Activated CD4-positive, alpha-beta T cell treated with anti-CD3 and anti-CD28 coated beads, Interleukin-10, Interleukin-2, amounts not matched to agents 100 ng/mL and 50 ng/mL, durations not matched to agents 16 hours and 8 hours (primary cell): ENCODE measurements around the gene CMSS1.
"Not testable (repeated sequence)": the region's sequence is repeated elsewhere in the genome, so short reads cannot be mapped to it uniquely, and the experiment has no call there.

Experiments
- DNase-seq: peaks from one replicate; pipeline ENCODE4 v3.0.0-alpha.2; 2020

CMSS1 gene

GRCh38 chr3:100210772-100211135 is 393.1 kb downstream of the CMSS1 start:
- peak; percentile 11 for DNase-seq

- DNase-seq: no peak
Observed at GRCh38 chr3:100213891-100214573, 396.4 kb downstream of the CMSS1 start.

DNA sequence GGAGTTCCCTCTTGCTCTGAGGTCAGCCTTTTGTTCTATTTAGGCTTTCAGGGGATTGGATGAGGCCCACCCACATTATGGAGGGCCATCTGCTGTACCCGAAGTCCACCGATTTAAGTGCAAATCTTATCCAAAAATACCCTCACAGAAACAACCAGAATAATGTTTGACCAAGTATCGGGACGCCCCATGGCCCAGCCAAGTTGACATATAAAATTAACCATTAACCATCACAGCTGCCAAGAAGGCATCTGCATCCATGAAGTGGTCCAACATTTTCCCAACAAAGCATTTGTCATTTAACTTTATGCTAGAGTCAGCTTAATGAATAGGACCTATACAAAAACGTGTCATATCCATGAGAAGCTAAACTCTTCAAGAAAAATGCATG is 396.9 kb downstream of the CMSS1 start:
- no peak for DNase-seq

- DNase-seq: no peak
Observed at GRCh38 chr3:100216713-100217112, 399.1 kb downstream of the CMSS1 start.

GRCh38 chr3:100221159-100221558 is 403.5 kb downstream of the CMSS1 start:
- no peak for DNase-seq

GRCh38 chr3:100225193-100225592 is 407.5 kb downstream of the CMSS1 start:
- DNase-seq: no peak

GRCh38 chr3:100225883-100226282 is 408.2 kb downstream of the CMSS1 start:
- no peak for DNase-seq

DNA sequence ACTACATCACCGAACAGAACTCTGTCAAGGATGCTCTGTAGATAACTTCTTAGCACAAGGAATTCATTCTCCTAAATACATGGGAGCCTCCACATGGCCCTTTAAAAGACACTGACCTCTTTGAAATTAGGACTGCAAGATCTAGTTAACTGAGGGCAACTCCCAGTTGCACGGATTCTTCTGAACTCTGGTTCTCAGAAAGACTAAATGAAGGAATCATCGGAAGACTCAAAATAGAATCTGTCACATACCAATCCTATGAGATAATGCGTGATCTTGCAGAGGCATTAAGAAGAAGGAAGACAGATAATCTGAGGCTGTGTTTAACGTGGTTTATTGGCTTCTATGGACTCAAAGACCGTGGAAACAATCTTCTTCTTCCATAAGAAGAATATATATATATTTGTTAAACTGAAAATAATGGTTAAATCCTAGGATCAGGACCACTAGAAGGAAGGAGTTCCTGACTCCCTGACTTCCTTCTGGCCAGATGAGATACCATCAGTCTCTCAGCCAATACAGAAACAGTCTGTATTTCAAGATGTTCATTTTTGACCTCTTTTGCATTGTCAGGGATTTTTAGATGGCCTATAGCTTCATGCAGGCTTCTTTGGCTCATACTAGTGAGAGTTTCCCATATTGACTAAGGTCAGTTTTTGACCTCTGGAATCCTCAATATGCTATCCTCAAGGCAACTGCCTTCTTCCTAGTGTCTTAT is 409.2 kb downstream of the CMSS1 start:
- DNase-seq: no peak

GRCh38 chr3:100227511-100227921 is 409.9 kb downstream of the CMSS1 start:
- DNase-seq: no peak

- DNase-seq: peak; percentile 18
Observed at GRCh38 chr3:100228247-100228646, 410.6 kb downstream of the CMSS1 start.

DNA sequence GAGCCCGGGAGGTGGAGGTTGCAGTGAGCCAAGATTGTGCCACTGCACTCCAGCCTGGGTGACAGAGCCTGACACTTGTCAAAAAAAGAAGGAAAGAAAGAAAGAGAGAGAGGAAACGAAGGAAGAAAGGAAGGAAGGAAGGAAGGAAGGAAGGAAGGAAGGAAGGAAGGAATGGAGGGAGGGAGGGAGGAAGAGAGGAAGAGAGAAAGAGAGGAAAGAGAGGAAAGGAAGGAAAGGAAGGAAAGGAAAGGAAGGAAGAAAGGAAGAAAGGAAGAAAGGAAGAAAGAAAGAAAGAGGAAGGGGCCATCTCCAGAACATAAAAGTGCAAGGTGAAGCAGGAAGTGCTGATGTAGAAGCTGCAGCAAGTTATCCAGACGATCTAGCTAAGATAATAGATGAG is 411.5 kb downstream of the CMSS1 start:
- DNase-seq: not testable (repeated sequence)

- DNase-seq: no peak
Observed at GRCh38 chr3:100230710-100231109, 413.0 kb downstream of the CMSS1 start.
